Chondrocyte (in vitro differentiated cells): ENCODE results near the gene RSPO4. TPM values are rescaled to one million over a fixed set of nuclear protein-coding genes. Genes with fewer than 3 reads are reported as not detected.

ENCODE experiments used
- DNase-seq: peaks from one replicate; pipeline ENCODE4 v3.0.0; 2021; ENCODE audit warnings: mixed read lengths, low spot score
- H3K27ac Mint-ChIP-seq: one replicate; pipeline ENCODE4 v1.8.0; 2021; ENCODE audit warnings: mild to moderate bottlenecking, moderate library complexity, mixed read lengths; ENCODE audit not compliant: unreplicated experiment
- H3K27me3 Mint-ChIP-seq: 2 replicates; pipeline ENCODE4 v1.8.0; 2021; ENCODE audit warnings: low read depth, mixed read lengths
- H3K36me3 Mint-ChIP-seq: 2 replicates; pipeline ENCODE4 v1.8.0; 2021; ENCODE audit warnings: low read depth, mixed read lengths
- H3K4me1 Mint-ChIP-seq: 2 replicates; pipeline ENCODE4 v1.8.0; 2021; ENCODE audit warnings: low read depth, mild to moderate bottlenecking, mixed read lengths
- H3K4me3 Mint-ChIP-seq: one replicate; pipeline ENCODE4 v1.8.0; 2021; ENCODE audit warnings: mild to moderate bottlenecking, moderate library complexity, mixed read lengths; ENCODE audit not compliant: unreplicated experiment
- H3K9me3 Mint-ChIP-seq: 2 replicates; pipeline ENCODE4 v1.8.0; 2021; ENCODE audit warnings: low read depth, mixed read lengths
- CTCF ChIP-seq: fragments of 200-600 bp; sonication (generic); IDR thresholded peaks from 2 replicates; pipeline ENCODE4 v1.5.0; 2021; ENCODE audit warnings: antibody characterized with exemption, mild to moderate bottlenecking, moderate library complexity
- total RNA-seq: library from RNA; stranded (reverse); gene quantifications from 3 replicates; pipeline ENCODE4 v1.2.1, GENCODE V29; 2021

The RSPO4 gene
- total RNA-seq, 1 donor from 2014 or later = not detected

- Mint-ChIP-seq H3K4me1 (no peaks in the 10 kb centered on the region), H3K27ac (no peak overlapping the region), H3K4me3 (no peak overlapping the region), H3K27me3 (peaks cover 47% of the 10 kb centered on the region), H3K9me3 (no peaks in the 10 kb centered on the region), H3K36me3 (no peaks in the 10 kb centered on the region)
- DNase-seq = peak; percentile 10
- no peak for TF ChIP-seq CTCF
Measured at GRCh38 chr20:955656-956055, 46.5 kb downstream of the RSPO4 start.

GRCh38 chr20:955111-955510 is 47.0 kb downstream of the RSPO4 start:
- no peaks in the 10 kb centered on the region for H3K9me3 Mint-ChIP-seq
- peaks cover 46% of the 10 kb centered on the region for H3K27me3 Mint-ChIP-seq
- H3K36me3 Mint-ChIP-seq = no peaks in the 10 kb centered on the region
- TF ChIP-seq CTCF = no peak
- no peak for DNase-seq
- H3K4me3 Mint-ChIP-seq = no peak overlapping the region
- no peaks in the 10 kb centered on the region for H3K4me1 Mint-ChIP-seq
- H3K27ac Mint-ChIP-seq = no peak overlapping the region

GRCh38 chr20:953742-954141 is 48.4 kb downstream of the RSPO4 start:
- Mint-ChIP-seq H3K4me3 (no peak overlapping the region), H3K4me1 (no peaks in the 10 kb centered on the region), H3K36me3 (no peaks in the 10 kb centered on the region), H3K27ac (no peak overlapping the region), H3K9me3 (no peaks in the 10 kb centered on the region), H3K27me3 (peaks cover 49% of the 10 kb centered on the region)
- no peak for DNase-seq
- peak; percentile 37 for TF ChIP-seq CTCF

GRCh38 chr20:952196-952795 is 49.8 kb downstream of the RSPO4 start:
- no peak overlapping the region for H3K27ac Mint-ChIP-seq
- H3K9me3 Mint-ChIP-seq = no peaks in the 10 kb centered on the region
- H3K27me3 Mint-ChIP-seq = peaks cover 51% of the 10 kb centered on the region

More at GRCh38 chr20:952196-952795, 49.8 kb downstream of the RSPO4 start:
- Mint-ChIP-seq H3K4me3 (no peak overlapping the region), H3K4me1 (no peaks in the 10 kb centered on the region), H3K36me3 (no peaks in the 10 kb centered on the region)
- no peak for TF ChIP-seq CTCF
- DNase-seq = no peak
